Dedifferentiated amniotic fluid mesenchymal stem cell (primary cell): ENCODE measurements around the gene PBX3.

ENCODE experiments used
- DNase-seq: peaks from one replicate; pipeline ENCODE4 v3.0.0-alpha.2; 2016; ENCODE audit errors: extremely low spot score

The PBX3 gene

GRCh38 chr9:125863923-125864322 lies 116.8 kb downstream of the PBX3 start:
- no peak for DNase-seq

GRCh38 chr9:125867751-125868415 lies 120.7 kb downstream of the PBX3 start:
- no peak for DNase-seq

GRCh38 chr9:125878164-125878631 lies 131.0 kb downstream of the PBX3 start:
- no peak for DNase-seq

- DNase-seq = no peak
These were observed 133.9 kb downstream of the PBX3 start for GRCh38 chr9:125881042-125881441.

GRCh38 chr9:125883565-125884217 lies 136.5 kb downstream of the PBX3 start:
- DNase-seq = no peak

- DNase-seq = no peak
These were observed 137.0 kb downstream of the PBX3 start for GRCh38 chr9:125884218-125884595.

GRCh38 chr9:125885405-125886034 lies 138.3 kb downstream of the PBX3 start:
- no peak for DNase-seq

- DNase-seq = no peak
These were observed 139.2 kb downstream of the PBX3 start for GRCh38 chr9:125886365-125886764.

- no peak for DNase-seq
These were observed 140.0 kb downstream of the PBX3 start for GRCh38 chr9:125887172-125887571.

GRCh38 chr9:125888211-125888610 lies 141.0 kb downstream of the PBX3 start:
- no peak for DNase-seq

GRCh38 chr9:125889112-125889475 lies 141.9 kb downstream of the PBX3 start:
- DNase-seq = no peak

GRCh38 chr9:125889476-125890419 lies 142.6 kb downstream of the PBX3 start:
- peak; percentile 50 for DNase-seq

GRCh38 chr9:125890826-125891225 lies 143.7 kb downstream of the PBX3 start:
- no peak for DNase-seq

GRCh38 chr9:125893277-125893676 lies 146.1 kb downstream of the PBX3 start:
- DNase-seq = no peak

- no peak for DNase-seq
These were observed 147.4 kb downstream of the PBX3 start for GRCh38 chr9:125894566-125894965.

- DNase-seq = no peak
These were observed 149.2 kb downstream of the PBX3 start for GRCh38 chr9:125896404-125896803.

GRCh38 chr9:125896964-125897363 lies 149.8 kb downstream of the PBX3 start:
- no peak for DNase-seq

- DNase-seq = no peak
These were observed 150.3 kb downstream of the PBX3 start for GRCh38 chr9:125897481-125897880.

GRCh38 chr9:125902214-125902613 lies 155.0 kb downstream of the PBX3 start:
- no peak for DNase-seq

GRCh38 chr9:125902831-125903512 lies 155.8 kb downstream of the PBX3 start:
- DNase-seq = no peak

- no peak for DNase-seq
These were observed 157.1 kb downstream of the PBX3 start for GRCh38 chr9:125904155-125904851.
